KG1 (cell line): ENCODE measurements around the gene DGCR6.
"Not testable (repeated sequence)": the region's sequence is repeated elsewhere in the genome, so short reads cannot be mapped to it uniquely, and the experiment has no call there.

Experiments
- DNase-seq: peaks from one replicate; lab custom pipeline; 2025; lab: John Stamatoyannopoulos, UW

The DGCR6 gene

DNA sequence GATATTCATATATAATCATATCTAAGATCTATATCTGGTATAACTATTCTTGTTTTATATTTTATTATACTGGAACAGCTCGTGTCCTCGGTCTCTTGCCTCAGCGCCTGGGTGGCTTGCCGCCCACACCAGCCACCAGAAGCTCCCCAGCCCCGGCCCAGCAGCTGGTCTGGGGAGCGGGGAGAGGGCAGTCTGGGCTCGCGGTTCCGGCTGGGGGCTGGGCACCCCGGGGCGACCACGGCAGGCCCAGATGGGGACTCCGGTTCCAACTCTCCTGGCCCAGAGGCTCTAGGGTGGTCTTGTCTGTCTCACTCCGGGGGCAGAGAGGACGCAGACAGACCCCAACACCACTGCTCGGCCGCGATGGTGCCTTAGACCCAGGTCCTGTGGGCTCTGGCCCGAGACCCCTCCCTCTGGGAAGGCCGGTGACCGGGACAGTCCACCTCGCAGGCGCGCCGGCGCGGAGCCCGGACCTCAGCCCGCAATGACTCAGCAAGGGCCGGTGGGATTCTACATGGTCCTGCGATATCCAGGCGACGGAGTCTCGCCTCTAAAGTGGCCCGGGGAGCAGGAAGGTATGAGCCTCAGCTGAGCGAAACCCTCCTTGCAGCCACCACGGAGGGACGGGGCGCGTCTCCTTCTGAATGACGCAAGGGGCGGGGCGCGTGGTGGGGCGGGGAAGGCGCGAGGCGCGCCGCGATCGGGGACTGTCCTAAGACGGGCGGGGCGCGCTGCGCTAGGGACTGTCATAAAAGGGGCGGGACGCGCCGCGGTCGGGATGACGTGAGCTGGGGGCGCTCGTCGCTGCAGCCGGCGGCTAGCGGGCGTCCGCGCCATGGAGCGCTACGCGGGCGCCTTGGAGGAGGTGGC, at the start of gene DGCR6:
TSS of gene DGCR6 (plus strand) at position 781 of the 870 bp plus-strand sequence. CDS start at position 836, 55 bp downstream.
- no peak for DNase-seq

DNA sequence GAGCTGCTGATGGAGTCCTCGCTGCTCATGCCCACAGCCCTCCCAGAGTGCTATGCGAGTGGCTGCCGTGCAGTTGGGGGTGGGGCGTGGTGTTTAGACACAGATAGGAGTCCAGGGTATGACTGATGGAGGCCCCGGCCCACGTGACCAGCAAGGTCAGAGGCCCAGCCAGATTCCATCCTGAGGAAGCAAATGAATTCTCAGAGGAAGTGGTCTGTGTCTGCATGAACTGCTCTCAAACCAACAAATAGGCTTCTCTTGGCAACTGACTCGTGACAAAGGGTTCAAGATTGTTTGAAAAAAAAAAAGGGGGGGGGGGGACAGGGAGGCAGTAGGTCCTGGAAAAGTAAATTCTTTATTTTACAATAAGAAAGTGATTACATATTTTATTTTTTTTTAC, 46.8 kb upstream of the DGCR6 start:
- DNase-seq, result not testable (repeated sequence)

- not testable (repeated sequence) for DNase-seq
Observed at GRCh38 chr22:18881260-18881659, 24.9 kb upstream of the DGCR6 start.

DNA sequence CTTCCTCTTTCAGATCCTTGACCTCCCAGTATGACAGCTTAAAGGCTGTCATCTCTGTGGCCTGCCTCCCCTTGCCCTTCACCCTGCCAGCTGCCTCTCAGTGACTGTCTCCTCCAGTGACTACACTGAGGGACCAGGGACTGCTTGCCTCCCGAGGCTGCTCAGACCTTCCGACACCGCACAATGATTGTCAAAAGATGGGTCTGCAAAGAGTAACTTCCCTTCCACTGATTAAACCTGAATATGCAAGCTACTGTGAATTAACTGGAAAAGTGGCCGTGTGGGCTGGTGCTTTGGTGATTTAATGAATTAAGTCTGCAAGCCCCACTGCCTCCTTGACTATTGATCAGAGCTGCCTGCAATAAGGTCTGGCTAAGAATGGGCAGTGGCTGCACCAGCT, 21.7 kb upstream of the DGCR6 start:
- DNase-seq, result not testable (repeated sequence)

GRCh38 chr22:18888115-18888514, 18.0 kb upstream of the DGCR6 start:
- DNase-seq, result no peak

GRCh38 chr22:18890510-18891192, 15.5 kb upstream of the DGCR6 start:
- DNase-seq, result not testable (repeated sequence)

GRCh38 chr22:18893775-18894174, 12.3 kb upstream of the DGCR6 start:
- not testable (repeated sequence) for DNase-seq

DNA sequence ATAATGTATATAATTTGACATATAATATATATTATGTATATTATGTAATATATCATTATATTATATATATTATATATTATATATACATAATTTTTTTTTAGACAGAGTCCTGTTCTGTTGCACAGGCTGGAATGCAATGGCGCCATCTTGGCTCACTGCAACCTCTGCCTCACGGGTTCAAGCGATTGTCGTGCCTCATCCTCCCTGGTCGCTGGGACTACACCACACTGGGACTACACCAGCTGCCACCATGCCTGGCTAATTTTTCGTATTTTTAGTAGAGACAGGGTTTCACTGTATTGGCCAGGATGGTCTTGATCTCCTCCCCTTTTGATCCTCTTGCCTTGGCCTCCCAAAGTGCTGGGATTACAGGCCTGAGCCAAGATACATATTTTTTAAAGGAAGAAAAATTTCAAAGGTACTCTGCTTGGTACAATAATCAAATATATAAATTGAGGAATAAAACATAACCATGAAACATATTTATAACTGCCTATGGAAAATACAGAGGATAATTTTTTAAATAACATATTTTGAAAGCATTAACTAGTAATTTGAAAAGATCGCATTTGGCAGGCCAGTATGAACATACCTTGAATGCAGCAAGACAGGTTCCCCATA, 10.0 kb upstream of the DGCR6 start:
- DNase-seq, result not testable (repeated sequence)

- DNase-seq, result not testable (repeated sequence)
Observed at GRCh38 chr22:18906410-18906745, 258 bp downstream of the DGCR6 start.

DNA sequence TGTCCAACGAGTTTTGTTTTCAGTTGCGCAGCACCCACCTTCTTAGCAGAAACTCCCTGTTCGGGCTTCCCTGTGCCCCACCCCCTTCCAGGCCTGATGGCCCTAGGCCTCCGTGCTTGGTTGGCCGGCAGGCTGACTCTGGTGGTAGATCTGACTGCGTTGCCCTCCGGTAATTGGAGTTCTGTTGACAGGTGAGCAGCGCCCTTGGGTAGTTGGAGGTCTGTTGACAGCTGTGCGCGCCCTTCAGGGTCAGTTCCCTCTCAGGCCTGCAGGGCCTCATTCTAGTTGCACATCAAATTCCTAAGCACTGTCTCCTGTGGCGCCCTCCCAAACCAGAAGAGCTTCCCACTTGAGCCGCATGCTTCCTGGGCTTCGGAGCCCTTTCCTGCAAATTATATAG, 776 bp downstream of the DGCR6 start:
- DNase-seq, result no peak

- no peak for DNase-seq
Observed at GRCh38 chr22:18909556-18909955, 3.4 kb downstream of the DGCR6 start.

- not testable (repeated sequence) for DNase-seq
Observed at GRCh38 chr22:18911535-18911934, 5.4 kb downstream of the DGCR6 start.

DNA sequence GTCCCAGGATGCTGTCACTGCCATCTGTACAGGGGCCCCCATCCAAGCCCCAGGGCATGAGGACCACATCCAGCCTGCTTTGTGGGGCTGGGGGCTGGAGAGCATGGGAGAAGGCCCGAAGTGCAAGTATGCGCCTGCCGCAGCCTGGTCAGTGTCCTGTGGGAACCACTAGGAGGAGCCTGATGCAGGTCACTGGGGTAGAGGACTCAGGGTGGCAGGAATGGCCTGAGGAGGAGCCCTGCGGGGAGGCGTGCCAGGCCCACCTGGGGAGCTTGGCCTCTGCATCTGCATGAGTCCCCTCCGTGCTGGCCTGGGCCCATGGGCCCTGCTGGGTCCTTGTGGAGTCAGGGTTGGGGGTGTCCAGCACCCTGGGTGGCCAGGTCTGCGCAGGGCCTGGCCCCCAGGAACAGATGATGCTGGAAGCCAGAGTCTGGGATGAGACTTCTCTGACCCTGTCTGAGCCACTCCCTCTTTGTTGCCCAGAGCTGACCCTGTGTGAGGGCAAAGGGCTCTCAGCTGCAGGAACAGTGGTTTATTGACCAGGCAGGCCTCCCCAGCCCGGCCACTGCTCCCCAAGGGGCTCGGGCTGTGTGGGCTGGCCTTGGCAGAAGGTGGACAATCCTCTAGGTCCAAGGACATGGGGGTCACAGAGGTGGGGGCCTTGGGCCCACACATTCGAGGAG, 6.3 kb downstream of the DGCR6 start:
- DNase-seq, result not testable (repeated sequence)

- DNase-seq, result not testable (repeated sequence)
Observed at GRCh38 chr22:18914558-18914957, 8.4 kb downstream of the DGCR6 start.

GRCh38 chr22:18915550-18915949, 9.4 kb downstream of the DGCR6 start:
- not testable (repeated sequence) for DNase-seq

GRCh38 chr22:18917818-18918217, 11.7 kb downstream of the DGCR6 start:
- DNase-seq, result not testable (repeated sequence)

DNA sequence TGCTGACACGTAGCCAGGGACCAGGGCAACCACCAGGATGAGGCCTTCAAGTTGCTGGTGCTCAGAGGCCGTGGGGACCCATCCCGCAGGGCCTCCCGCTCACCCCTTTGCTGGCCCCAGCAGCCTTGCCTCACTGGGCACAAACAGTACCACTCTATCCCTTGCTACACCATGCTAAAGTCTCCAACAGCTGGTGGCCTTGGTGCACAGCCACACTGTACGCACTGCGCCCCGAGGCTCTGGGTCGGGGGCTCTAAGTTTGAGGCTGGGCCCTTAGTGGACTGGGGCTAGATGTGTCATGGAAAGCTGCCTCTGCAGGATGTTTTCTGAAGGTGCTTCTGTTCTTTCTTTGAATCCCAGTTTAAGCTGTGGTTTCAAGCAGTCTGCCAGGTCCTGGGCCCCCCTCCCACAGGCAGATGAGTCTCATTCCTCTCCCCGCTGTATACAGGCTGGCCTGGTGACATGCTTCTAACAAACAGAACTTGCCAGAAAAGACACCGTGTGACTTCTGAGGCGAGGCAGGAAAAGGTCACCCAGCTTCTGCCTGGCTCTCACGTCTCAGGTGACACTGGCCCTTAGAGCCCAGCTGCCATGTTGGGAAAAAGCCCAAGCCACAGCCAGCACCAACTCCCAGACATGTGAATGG, 14.3 kb downstream of the DGCR6 start:
- DNase-seq, result not testable (repeated sequence)

DNA sequence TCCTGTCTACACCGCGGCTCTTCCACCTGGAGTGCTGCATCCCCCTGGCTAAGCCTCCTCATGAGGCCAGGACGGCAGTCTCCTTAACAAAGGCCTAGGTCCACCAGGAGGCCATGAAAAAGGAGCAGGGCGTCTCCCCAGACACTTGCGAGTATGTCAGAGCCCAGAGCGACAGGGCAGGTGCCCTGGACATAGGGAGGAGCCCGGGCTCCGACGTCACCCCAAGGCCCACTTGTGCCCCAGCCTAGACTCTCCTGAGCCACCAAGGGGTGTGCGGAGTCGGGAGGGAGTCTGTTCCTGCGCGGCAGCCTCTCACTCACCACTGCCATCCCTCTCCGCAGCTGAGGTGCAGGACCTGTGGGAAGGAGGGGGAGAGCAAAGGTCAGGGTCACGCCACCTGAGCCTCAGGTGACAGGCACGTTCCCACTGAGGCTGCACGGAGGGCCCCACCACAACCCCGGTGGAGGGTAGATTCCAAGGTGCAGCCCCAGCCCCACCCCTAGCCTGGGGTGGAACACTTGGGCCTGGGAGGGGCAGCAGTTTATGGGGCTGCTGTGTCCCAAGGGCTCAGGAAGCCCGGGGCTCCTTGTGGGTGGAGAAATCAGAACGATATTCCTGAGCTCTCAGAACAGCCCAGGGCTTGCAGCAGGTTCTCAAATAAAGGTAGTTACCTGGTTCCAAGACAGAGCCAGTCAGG, 19.4 kb downstream of the DGCR6 start:
- no peak for DNase-seq

DNA sequence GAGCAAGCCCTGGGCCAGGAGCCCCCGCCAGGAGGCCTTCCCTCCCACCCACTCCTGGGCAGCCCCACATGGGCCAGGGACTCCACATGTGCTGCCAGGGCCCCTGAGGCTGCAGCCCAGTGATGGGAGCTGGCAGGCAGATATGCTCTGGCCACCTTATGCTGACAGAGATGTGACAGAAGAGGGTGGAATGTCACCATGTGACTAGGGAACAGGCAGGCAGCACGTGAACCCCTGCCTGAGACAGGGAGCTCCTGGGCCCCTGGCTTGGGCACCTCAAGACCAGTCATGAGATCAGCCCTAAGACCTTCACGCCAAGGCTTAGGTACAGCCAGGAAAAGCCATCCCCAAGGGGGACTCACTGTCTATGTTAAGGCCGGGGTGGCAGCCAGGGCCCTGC, 20.9 kb downstream of the DGCR6 start:
- no peak for DNase-seq

GRCh38 chr22:18927573-18927972, 21.5 kb downstream of the DGCR6 start:
- DNase-seq, result no peak

DNA sequence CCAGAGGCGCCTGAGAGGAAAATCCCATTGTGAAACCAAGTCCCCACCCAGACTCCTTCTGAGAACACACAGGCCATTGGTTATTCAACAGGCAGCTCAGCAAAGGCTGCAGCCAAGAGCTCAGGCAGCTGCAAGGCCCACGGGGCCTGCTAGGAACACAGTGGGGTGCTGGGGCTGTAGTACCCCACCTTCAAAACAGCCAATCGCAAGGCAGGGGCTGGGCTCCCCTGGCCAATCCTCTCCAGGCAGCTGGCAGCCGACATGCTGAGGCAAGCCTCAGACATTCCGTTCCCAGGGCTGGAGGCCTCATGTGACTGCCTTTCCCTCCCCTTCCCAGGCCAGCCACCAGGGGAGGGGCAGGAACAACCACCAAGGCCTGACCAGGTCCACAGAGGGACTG, 23.3 kb downstream of the DGCR6 start:
- no peak for DNase-seq
